ENCODE measurements around the gene SMS.
"Not testable (repeated sequence)": the region's sequence is repeated elsewhere in the genome, so short reads cannot be mapped to it uniquely, and the experiment has no call there.

SMS gene

DNA sequence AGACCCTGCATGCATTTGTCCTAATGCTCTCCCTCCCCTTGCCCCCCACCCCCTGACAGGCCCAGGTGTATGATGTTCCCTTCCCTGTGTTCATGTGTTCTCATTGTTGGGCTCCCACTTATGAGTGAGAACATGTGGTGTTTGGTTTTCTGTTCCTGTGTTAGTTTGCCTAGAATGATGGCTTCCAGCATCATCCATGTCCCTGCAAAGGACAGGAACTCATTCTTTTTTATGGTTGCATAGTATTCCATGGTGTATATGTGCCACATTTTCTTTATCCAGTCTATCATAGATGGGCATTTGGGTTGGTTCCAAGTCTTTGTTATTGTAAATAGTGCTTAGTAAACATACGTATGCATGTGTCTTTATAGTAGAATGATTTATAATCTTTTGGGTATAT, 10.0 kb downstream of the SMS start:
- DNase-seq (ENCODE audit: low read depth), result not testable (repeated sequence)

DNA sequence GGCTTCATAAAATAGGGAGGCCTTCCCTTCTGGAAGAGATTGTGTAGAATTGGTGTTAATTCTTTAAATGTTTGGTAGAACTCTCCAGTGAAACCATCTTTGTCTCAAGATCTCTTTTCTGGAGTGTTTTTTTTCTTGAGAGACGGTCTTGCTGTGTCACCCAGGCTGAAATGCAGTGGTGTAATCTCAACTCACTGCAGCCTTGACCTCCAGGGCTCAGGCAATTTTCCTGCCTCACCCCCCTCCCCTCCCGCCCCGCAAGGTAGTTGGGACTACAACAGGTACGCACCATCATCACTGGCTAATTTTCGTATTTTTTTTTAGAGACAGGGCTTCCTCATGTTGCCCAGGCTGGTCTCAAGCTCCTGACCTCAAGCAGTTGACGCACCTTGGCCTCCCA, 12.1 kb downstream of the SMS start:
- no peak for DNase-seq (ENCODE audit: low read depth)

GRCh38 chrX:21953195-21953830, 12.8 kb downstream of the SMS start:
- DNase-seq (ENCODE audit: low read depth), result peak; percentile 15

- DNase-seq (ENCODE audit: low read depth), result no peak
Observed at GRCh38 chrX:21955403-21956189, 15.1 kb downstream of the SMS start.

GRCh38 chrX:21956783-21957182, 16.3 kb downstream of the SMS start:
- DNase-seq (ENCODE audit: low read depth), result no peak

GRCh38 chrX:21958187-21958586, 17.7 kb downstream of the SMS start:
- no peak for DNase-seq (ENCODE audit: low read depth)

- no peak for DNase-seq (ENCODE audit: low read depth)
Observed at GRCh38 chrX:21958916-21959315, 18.4 kb downstream of the SMS start.

GRCh38 chrX:21959362-21960051, 19.0 kb downstream of the SMS start:
- DNase-seq (ENCODE audit: low read depth), result no peak

DNA sequence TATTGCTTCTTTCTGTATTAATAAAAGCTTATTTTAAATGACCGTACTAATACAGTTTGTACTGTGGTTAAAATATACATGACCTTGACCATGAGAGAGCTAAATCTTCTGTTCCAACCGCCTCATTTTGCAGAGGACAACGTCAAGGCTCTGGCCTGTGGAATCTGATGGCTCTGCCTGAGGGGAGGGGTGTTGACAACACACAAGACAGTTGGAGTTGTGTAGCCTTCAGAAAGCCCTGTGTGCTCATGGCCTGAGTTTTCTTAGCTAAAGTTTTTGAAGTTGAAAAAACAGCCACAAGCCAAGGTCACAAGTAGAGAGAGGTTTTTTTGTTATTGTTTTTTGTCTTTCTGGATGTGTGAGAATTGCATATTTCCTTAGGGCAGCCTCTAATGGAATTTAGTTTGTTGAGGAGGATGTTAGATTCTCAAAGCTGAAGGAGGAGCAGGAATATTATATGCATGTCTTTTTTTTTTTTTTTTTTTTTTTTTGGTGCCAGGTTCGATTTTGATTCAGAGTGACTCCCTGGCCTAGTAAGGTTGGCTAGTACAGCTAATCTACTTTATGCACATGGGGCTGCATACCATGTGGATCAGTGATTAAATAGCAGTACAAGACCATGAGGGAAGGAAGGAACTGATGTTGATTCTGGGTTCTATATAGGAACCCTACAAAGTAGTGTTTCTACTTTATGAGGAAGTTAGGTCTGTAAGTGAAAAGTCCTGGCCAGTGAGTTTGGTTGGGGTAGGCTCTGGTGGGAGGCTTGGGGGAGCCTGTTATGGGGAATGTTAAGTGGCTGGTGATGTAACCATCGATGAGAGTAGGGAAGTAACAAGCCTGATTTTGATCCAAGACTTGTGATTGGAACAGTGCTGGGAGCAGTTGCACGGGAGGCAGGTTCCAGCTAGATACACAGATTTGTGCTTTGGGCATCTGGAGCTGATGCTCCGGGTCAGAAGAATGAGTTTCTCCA, 20.3 kb downstream of the SMS start:
- DNase-seq (ENCODE audit: low read depth), result no peak

DNA sequence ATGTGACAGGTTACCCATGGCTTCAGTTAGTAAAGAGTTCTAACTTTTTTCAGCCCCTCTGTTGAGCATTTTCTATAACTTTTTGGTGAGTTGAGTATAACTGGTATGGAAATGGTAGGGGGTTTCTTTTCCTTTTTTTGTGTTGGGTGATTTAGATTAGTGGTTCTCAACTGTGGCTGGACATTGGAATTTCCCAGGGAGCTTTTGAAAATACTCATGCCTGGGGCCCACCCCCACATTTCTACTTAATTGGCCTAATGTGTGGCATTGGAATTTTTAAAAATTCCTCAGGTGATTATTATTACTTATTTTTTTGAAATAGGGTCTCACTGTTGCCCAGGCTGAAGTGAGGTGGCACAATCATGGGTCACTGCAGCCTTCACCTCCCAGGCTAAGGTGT, 21.9 kb downstream of the SMS start:
- no peak for DNase-seq (ENCODE audit: low read depth)

- DNase-seq (ENCODE audit: low read depth), result no peak
Observed at GRCh38 chrX:21963269-21963668, 22.8 kb downstream of the SMS start.

DNA sequence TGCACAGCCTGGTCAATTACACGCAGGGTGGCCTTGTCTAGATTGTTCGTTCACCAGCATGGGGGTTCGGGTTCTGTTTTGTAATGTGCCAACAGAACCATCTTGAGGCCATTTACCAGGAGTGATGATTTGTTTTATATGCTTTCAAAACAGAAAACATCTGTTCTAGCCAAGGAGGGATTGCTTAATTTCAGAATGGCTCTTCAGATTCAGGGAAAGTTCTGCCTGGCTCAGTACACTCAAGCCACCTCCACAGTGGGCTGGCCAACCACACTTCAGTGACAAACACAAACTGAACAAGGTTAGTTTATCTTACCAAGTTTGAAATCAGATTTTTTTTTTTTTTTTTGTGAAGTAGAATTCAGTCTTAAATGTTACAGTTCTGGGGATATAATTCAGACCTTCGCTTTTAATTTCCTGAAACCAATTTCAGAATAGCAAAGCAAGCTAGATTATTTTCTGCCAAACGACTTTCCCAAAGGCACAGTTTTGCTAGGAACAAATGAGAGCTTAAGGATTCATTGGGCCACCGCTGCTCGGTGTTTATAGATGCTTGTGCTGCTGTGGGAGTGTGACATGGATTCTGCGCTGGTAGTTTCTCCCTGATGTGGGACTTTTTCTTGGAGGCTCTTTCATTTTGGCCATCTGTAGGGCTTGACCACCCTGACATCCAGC, 23.4 kb downstream of the SMS start:
- DNase-seq (ENCODE audit: low read depth), result peak; percentile 59

DNA sequence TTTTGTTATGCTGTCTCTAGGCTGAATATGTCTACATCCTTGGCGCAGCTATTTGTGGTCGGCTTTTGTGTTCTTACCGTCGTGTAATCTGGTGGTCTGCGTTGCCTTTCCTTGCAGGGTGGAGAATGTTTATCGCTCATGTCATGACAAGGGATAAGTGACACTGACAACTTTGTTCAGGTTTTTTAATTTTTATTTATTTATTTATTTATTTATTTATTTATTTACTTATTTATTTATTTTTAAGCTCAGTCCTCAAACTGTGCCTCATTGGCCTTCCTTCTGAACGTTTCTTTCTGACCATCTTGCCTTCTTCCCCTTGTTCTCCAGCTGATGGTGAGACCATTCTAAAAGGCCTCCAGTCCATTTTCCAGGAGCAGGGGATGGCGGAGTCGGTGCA, 26.4 kb downstream of the SMS start:
- no peak for DNase-seq (ENCODE audit: low read depth)

DNA sequence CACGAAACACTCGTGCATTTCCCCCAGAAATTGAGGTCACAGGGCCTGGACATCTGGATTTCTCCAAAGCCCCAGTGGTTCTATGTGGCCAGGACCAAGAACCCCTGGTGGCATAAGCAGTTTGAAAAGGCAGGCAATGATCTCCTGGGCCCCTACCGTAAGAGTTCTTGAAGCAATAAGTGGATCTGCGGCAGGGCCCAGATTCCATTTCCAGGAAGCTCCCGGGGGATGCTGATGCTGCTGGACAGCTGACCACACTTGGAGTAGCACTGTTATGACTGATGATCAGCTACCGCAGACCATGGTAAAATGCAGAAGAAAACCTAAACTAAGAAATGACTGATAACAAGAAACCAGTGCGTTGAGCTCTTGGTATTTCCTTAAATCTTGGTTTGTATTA, 27.8 kb downstream of the SMS start:
- no peak for DNase-seq (ENCODE audit: low read depth)

DNA sequence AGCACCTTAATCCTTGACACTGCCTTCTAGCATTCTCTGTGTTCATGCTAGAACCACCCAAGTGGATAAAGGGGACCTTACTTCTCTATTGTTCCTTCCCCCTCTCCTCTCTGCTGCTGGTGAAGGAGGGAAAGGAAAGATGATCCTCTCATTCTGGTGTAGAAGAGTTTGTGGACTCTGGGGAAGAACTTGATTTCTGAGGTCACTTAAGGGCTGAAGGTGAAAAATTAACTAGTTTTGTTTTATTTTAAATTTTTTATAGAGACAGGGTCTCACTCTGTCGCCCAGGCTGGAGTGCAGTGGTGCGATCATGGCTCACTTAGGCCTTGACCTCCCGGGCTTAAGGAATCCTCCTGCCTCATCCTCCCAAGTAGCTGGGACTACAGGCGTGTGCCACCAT, 29.8 kb downstream of the SMS start:
- DNase-seq (ENCODE audit: low read depth), result no peak

- no peak for DNase-seq (ENCODE audit: low read depth)
Observed at GRCh38 chrX:21972046-21972445, 31.5 kb downstream of the SMS start.

DNA sequence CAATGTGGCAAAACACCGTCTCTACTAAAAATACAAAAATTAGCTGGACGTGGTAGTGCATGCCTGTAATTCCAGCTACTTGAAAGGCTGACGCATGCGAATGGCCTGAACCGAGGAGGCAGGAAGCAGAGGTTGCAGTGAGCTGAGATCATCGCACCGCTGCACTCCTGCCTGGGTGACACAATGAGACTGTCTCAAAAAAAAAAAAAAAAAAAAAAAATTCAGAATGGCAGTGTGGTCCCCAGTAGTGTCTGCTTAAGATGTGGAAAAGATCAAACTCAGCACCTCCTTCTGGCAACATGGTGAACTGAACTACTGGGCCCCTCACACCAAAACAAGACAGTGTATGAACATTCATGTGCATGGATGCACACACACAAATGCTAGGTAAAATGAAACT, 32.2 kb downstream of the SMS start:
- DNase-seq (ENCODE audit: low read depth), result peak; percentile 23

GRCh38 chrX:21973321-21974010, 33.0 kb downstream of the SMS start:
- no peak for DNase-seq (ENCODE audit: low read depth)

DNA sequence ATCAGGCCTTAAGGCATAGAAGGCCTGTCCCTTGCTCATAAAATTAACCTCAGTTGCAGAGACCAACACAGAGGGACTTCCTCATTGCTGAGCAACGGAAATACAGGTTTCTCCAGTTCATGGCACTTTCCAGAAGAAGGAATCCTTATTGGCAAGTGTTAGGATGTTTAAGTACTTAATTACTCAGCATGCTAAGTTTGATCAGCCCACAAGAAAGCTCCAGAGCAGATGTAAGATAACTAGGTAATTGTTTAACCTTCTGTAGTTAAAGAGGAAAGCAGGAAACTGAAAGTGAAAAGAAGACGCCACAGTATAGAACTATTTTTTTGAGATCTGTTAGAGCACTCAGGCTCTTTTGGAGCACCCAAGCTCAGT, 33.5 kb downstream of the SMS start:
- no peak for DNase-seq (ENCODE audit: low read depth)

DNA sequence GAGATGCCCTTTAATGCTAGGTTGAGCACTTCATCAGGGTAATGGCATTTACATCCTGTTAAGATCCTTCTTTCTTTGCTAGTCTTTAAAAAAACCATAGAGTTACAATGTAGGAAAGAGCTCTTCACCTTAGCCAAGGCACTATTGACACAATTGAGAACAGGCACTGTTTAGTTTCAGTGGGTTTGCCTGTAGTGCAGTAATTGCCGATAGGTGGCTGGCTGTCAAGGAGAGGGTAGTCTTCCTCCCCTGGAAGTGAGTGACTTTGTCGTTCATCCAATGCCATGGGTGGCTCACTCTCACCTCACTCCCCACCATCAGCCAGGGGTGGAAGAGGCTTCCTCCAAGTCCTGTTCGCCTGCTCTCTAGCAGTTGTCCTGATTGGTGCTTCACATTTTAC, 34.7 kb downstream of the SMS start:
- DNase-seq (ENCODE audit: low read depth), result no peak

GRCh38 chrX:21975812-21976211, 35.3 kb downstream of the SMS start:
- DNase-seq (ENCODE audit: low read depth), result peak; percentile 64
